Loucy (cell line): ENCODE results near the gene MBP.

Experiments used
- H2AFZ ChIP-seq: fragments of 200-600 bp; sonication (generic); 2 replicates; pipeline ENCODE4 v1.6.0; 2016; ENCODE audit warnings: antibody characterized with exemption, mild to moderate bottlenecking, low read length, moderate library complexity
- H3F3A ChIP-seq: fragments of 200-600 bp; 2 replicates; pipeline ENCODE4 v1.6.0; 2016; ENCODE audit warnings: antibody characterized with exemption, low read depth, mild to moderate bottlenecking
- H3K27me3 ChIP-seq: fragments of 200-600 bp; sonication (generic); 2 replicates; pipeline ENCODE4 v1.6.1; 2014; ENCODE audit warnings: low read length, mild to moderate bottlenecking; ENCODE audit not compliant: insufficient read depth, poor library complexity, severe bottlenecking
- H3K36me3 ChIP-seq: fragments of 200-600 bp; sonication (generic); 2 replicates; pipeline ENCODE4 v1.6.1; 2016; ENCODE audit warnings: low read length; ENCODE audit not compliant: insufficient read depth
- H3K4me1 ChIP-seq: fragments of 200-600 bp; sonication (generic); 2 replicates; pipeline ENCODE4 v1.5.1; 2014; ENCODE audit warnings: low read length, mild to moderate bottlenecking; ENCODE audit not compliant: insufficient read depth, poor library complexity, severe bottlenecking
- H3K4me2 ChIP-seq: fragments of 200-600 bp; sonication (generic); 2 replicates; pipeline ENCODE4 v1.6.0; 2014; ENCODE audit warnings: antibody characterized with exemption, low read length, low read depth, mild to moderate bottlenecking; ENCODE audit not compliant: poor library complexity, severe bottlenecking
- H3K4me3 ChIP-seq: fragments of 200-600 bp; sonication (generic); 2 replicates; pipeline ENCODE4 v1.5.1; 2014; ENCODE audit warnings: low read length, mild to moderate bottlenecking, mixed read lengths; ENCODE audit not compliant: poor library complexity, severe bottlenecking
- H3K79me2 ChIP-seq: fragments of 200-600 bp; sonication (generic); 2 replicates; pipeline ENCODE4 v1.6.1; 2014; ENCODE audit warnings: low read length; ENCODE audit not compliant: insufficient read depth
- H3K9ac ChIP-seq: fragments of 200-600 bp; sonication (generic); 2 replicates; pipeline ENCODE4 v1.6.0; 2014; ENCODE audit warnings: mild to moderate bottlenecking, low read depth, low read length, moderate library complexity; ENCODE audit not compliant: poor library complexity, severe bottlenecking
- H3K9me2 ChIP-seq: fragments of 200-600 bp; sonication (generic); replicated peaks from 2 replicates; pipeline ENCODE4 v1.6.1; 2016; ENCODE audit warnings: low read depth, low read length, mixed read lengths
- H3K9me3 ChIP-seq: fragments of 200-600 bp; sonication (generic); 2 replicates; pipeline ENCODE4 v1.6.1; 2014; ENCODE audit warnings: mild to moderate bottlenecking, antibody characterized with exemption, low read length, low read depth; ENCODE audit not compliant: insufficient read depth
- H4K20me1 ChIP-seq: fragments of 200-600 bp; sonication (generic); 2 replicates; pipeline ENCODE4 v1.6.0; 2014; ENCODE audit warnings: antibody characterized with exemption, low read length, mild to moderate bottlenecking; ENCODE audit not compliant: insufficient read depth, poor library complexity, severe bottlenecking
- CTCF ChIP-seq: fragments of 200-600 bp; sonication (generic); conservative IDR thresholded peaks from 2 replicates; pipeline ENCODE4 v1.5.1; 2014; ENCODE audit warnings: mild to moderate bottlenecking, antibody characterized with exemption, low read length
- EZH2phosphoT487 ChIP-seq: fragments of 200-600 bp; IDR thresholded peaks from 2 replicates; pipeline ENCODE4 v1.6.1; 2018; ENCODE audit warnings: antibody characterized with exemption, mild to moderate bottlenecking, moderate library complexity, borderline replicate concordance

MBP gene

GRCh38 chr18:76938619-76939018, 194.0 kb downstream of the MBP start:
- no peak overlapping the region for H3K9ac ChIP-seq
- H3K36me3 ChIP-seq, result peaks cover 31% of the 10 kb centered on the region; the same call in 1 of the 2 replicates
- no peaks in the 10 kb centered on the region for H3K4me1 ChIP-seq
- H3K79me2 ChIP-seq, result no peaks in the 10 kb centered on the region
- H3K9me3 ChIP-seq, result no peaks in the 10 kb centered on the region
- no peak overlapping the region for H3K4me3 ChIP-seq
- H2AFZ ChIP-seq, result no peak overlapping the region
- H3K4me2 ChIP-seq, result no peak overlapping the region
- H4K20me1 ChIP-seq, result no peaks in the 10 kb centered on the region
- no peaks in the 10 kb centered on the region for H3K9me2 ChIP-seq
- TF ChIP-seq EZH2phosphoT487, result no peak
- no peak for TF ChIP-seq CTCF
- H3F3A ChIP-seq, result no peaks in the 10 kb centered on the region
- H3K27me3 ChIP-seq, result no peaks in the 10 kb centered on the region

GRCh38 chr18:76937597-76937996, 195.0 kb downstream of the MBP start:
- TF ChIP-seq CTCF (no peak), EZH2phosphoT487 (no peak)
- H3K9me3 ChIP-seq, result no peaks in the 10 kb centered on the region
- no peak overlapping the region for H3K4me3 ChIP-seq
- H3K4me1 ChIP-seq, result no peaks in the 10 kb centered on the region
- no peak overlapping the region for H3K9ac ChIP-seq
- H3K4me2 ChIP-seq, result no peak overlapping the region
- H3F3A ChIP-seq, result no peaks in the 10 kb centered on the region
- no peaks in the 10 kb centered on the region for H4K20me1 ChIP-seq
- no peak overlapping the region for H2AFZ ChIP-seq
- H3K36me3 ChIP-seq, result peaks cover 31% of the 10 kb centered on the region; the same call in 1 of the 2 replicates
- H3K9me2 ChIP-seq, result no peaks in the 10 kb centered on the region
- H3K27me3 ChIP-seq, result no peaks in the 10 kb centered on the region
- H3K79me2 ChIP-seq, result no peaks in the 10 kb centered on the region

- no peak overlapping the region for H3K4me2 ChIP-seq
- no peaks in the 10 kb centered on the region for H3K79me2 ChIP-seq
- H3K9me3 ChIP-seq, result no peaks in the 10 kb centered on the region
- peaks cover 4% of the 10 kb centered on the region for H3K4me1 ChIP-seq
- peaks cover 31% of the 10 kb centered on the region; the same call in 1 of the 2 replicates for H3K36me3 ChIP-seq
- H3K9ac ChIP-seq, result no peak overlapping the region
- no peaks in the 10 kb centered on the region for H3F3A ChIP-seq
- no peaks in the 10 kb centered on the region for H3K27me3 ChIP-seq
- no peaks in the 10 kb centered on the region for H4K20me1 ChIP-seq
- H2AFZ ChIP-seq, result no peak overlapping the region
- TF ChIP-seq CTCF (no peak), EZH2phosphoT487 (no peak)
- no peaks in the 10 kb centered on the region for H3K9me2 ChIP-seq
- no peak overlapping the region for H3K4me3 ChIP-seq
These were observed 195.7 kb downstream of the MBP start for GRCh38 chr18:76936877-76937276.
